Middle frontal gyrus (tissue), 1 donor: Measurements from ENCODE around the gene DUSP1.
"Not testable (repeated sequence)": the region's sequence is repeated elsewhere in the genome, so short reads cannot be mapped to it uniquely, and the experiment has no call there.

Experiments used
- DNase-seq: peaks from one replicate; pipeline ENCODE4 v3.0.0-alpha.2; 2015; ENCODE audit warnings: low spot score; ENCODE audit errors: extremely low spot score

Gene DUSP1

GRCh38 chr5:172798422-172799215, 27.6 kb upstream of the DUSP1 start:
- DNase-seq: no peak

GRCh38 chr5:172797771-172798191, 26.8 kb upstream of the DUSP1 start:
- no peak for DNase-seq

GRCh38 chr5:172796306-172796705, 25.3 kb upstream of the DUSP1 start:
- DNase-seq: no peak

- DNase-seq: no peak
Measured at GRCh38 chr5:172795318-172795977, 24.5 kb upstream of the DUSP1 start.

- no peak for DNase-seq
Measured at GRCh38 chr5:172793577-172794488, 22.8 kb upstream of the DUSP1 start.

- DNase-seq: no peak
Measured at GRCh38 chr5:172792701-172793570, 21.9 kb upstream of the DUSP1 start.

GRCh38 chr5:172791726-172792445, 20.9 kb upstream of the DUSP1 start:
- no peak for DNase-seq

GRCh38 chr5:172791286-172791685, 20.3 kb upstream of the DUSP1 start:
- DNase-seq: no peak

- DNase-seq: no peak
Measured at GRCh38 chr5:172790496-172790889, 19.5 kb upstream of the DUSP1 start.

GRCh38 chr5:172789687-172790495, 18.9 kb upstream of the DUSP1 start:
- DNase-seq: no peak

- DNase-seq: no peak
Measured at GRCh38 chr5:172788771-172789686, 18.0 kb upstream of the DUSP1 start.

GRCh38 chr5:172787538-172787937, 16.5 kb upstream of the DUSP1 start:
- not testable (repeated sequence) for DNase-seq

GRCh38 chr5:172786736-172787462, 15.9 kb upstream of the DUSP1 start:
- no peak for DNase-seq

- no peak for DNase-seq
Measured at GRCh38 chr5:172785429-172786088, 14.6 kb upstream of the DUSP1 start.

- DNase-seq: not testable (repeated sequence)
Measured at GRCh38 chr5:172784162-172784561, 13.2 kb upstream of the DUSP1 start.

- DNase-seq: not testable (repeated sequence)
Measured at GRCh38 chr5:172783319-172783718, 12.3 kb upstream of the DUSP1 start.
